IPS DF 6.9 (cell line): ENCODE measurements around the gene BIRC6.

Experiments used
- DNase-seq: peaks from one replicate; pipeline ENCODE4 v3.0.0-alpha.2; 2013; ENCODE audit warnings: low read depth, low spot score
- H3K27ac ChIP-seq: one replicate; pipeline ENCODE4 v1.5.1; 2013; ENCODE audit warnings: low read length, control low read depth
- H3K27me3 ChIP-seq: 2 replicates; pipeline ENCODE4 v1.6.1; 2013; ENCODE audit warnings: mild to moderate bottlenecking, low read length; ENCODE audit not compliant: control insufficient read depth, insufficient read depth
- H3K36me3 ChIP-seq: 2 replicates; pipeline ENCODE4 v1.6.1; 2013; ENCODE audit warnings: low read length; ENCODE audit not compliant: control insufficient read depth, insufficient read depth
- H3K4me1 ChIP-seq: 2 replicates; pipeline ENCODE4 v1.6.1; 2013; ENCODE audit warnings: low read length; ENCODE audit not compliant: control insufficient read depth, insufficient read depth
- H3K4me3 ChIP-seq: 2 replicates; pipeline ENCODE4 v1.5.1; 2013; ENCODE audit warnings: mild to moderate bottlenecking, low read length
- H3K9me3 ChIP-seq: 2 replicates; pipeline ENCODE4 v1.6.1; 2013; ENCODE audit warnings: low read length, inconsistent platforms; ENCODE audit not compliant: control insufficient read depth, insufficient read depth
- WGBS: extraction: QIAGEN DNeasy Blood & Tissue Kit; methylation state at CpG from one replicate; pipeline ENCODE4 v1.1.7; 2013; ENCODE audit warnings: mixed read lengths, missing lambda C conversion rate; ENCODE audit not compliant: insufficient read length, insufficient coverage; 5-methylcytosine and 5-hydroxymethylcytosine counted together

BIRC6 gene

GRCh38 chr2:32463110-32463509, 106.3 kb downstream of the BIRC6 start:
- no peak for DNase-seq
- H3K36me3 ChIP-seq = peaks cover 7% of the 10 kb centered on the region; the same call in 1 of the 2 replicates
- H3K27ac ChIP-seq = no peak overlapping the region
- H3K4me3 ChIP-seq = no peak overlapping the region
- no CpG with 5 or more reads among the region's 4 CpGs for whole genome bisulfite sequencing
- H3K9me3 ChIP-seq = no peaks in the 10 kb centered on the region
- peaks cover 2% of the 10 kb centered on the region; the same call in 1 of the 2 replicates for H3K4me1 ChIP-seq
- no peaks in the 10 kb centered on the region for H3K27me3 ChIP-seq

- no CpG with 5 or more reads among the region's 2 CpGs for WGBS
- H3K4me3 ChIP-seq = no peak overlapping the region
- peaks cover 2% of the 10 kb centered on the region; the same call in 1 of the 2 replicates for H3K4me1 ChIP-seq
- DNase-seq = no peak
- peaks cover 10% of the 10 kb centered on the region; the same call in 1 of the 2 replicates for H3K36me3 ChIP-seq
- H3K27me3 ChIP-seq = no peaks in the 10 kb centered on the region
- H3K9me3 ChIP-seq = no peaks in the 10 kb centered on the region
- H3K27ac ChIP-seq = no peak overlapping the region
Measured at GRCh38 chr2:32464431-32464830, 107.6 kb downstream of the BIRC6 start.

- no peak overlapping the region for H3K4me3 ChIP-seq
- WGBS = 96% methylated on average over 3 of the region's 3 CpGs
- H3K27me3 ChIP-seq = no peaks in the 10 kb centered on the region
- no peaks in the 10 kb centered on the region for H3K9me3 ChIP-seq
- H3K36me3 ChIP-seq = peaks cover 2% of the 10 kb centered on the region; the same call in 1 of the 2 replicates
- no peak overlapping the region for H3K27ac ChIP-seq
- DNase-seq = no peak
- no peaks in the 10 kb centered on the region for H3K4me1 ChIP-seq
Measured at GRCh38 chr2:32472605-32473004, 115.8 kb downstream of the BIRC6 start.

- no peak overlapping the region for H3K4me3 ChIP-seq
- H3K36me3 ChIP-seq = no peaks in the 10 kb centered on the region
- no peaks in the 10 kb centered on the region for H3K27me3 ChIP-seq
- no peaks in the 10 kb centered on the region for H3K4me1 ChIP-seq
- H3K27ac ChIP-seq = no peak overlapping the region
- no peaks in the 10 kb centered on the region for H3K9me3 ChIP-seq
- DNase-seq = no peak
- WGBS = no CpG with 5 or more reads among the region's 3 CpGs
Measured at GRCh38 chr2:32474381-32474780, 117.6 kb downstream of the BIRC6 start.

GRCh38 chr2:32478889-32479620, 122.2 kb downstream of the BIRC6 start:
- H3K4me3 ChIP-seq = no peak overlapping the region
- no peak overlapping the region for H3K27ac ChIP-seq
- H3K9me3 ChIP-seq = no peaks in the 10 kb centered on the region
- DNase-seq = no peak
- WGBS = 100% methylated on average over 3 of the region's 8 CpGs
- H3K36me3 ChIP-seq = no peaks in the 10 kb centered on the region; the same call in 1 of the 2 replicates
- no peaks in the 10 kb centered on the region for H3K4me1 ChIP-seq
- H3K27me3 ChIP-seq = no peaks in the 10 kb centered on the region

- no peaks in the 10 kb centered on the region for H3K4me1 ChIP-seq
- no CpG with 5 or more reads among the region's 5 CpGs for WGBS
- no peak overlapping the region for H3K4me3 ChIP-seq
- no peak for DNase-seq
- no peaks in the 10 kb centered on the region for H3K27me3 ChIP-seq
- H3K9me3 ChIP-seq = no peaks in the 10 kb centered on the region
- no peak overlapping the region for H3K27ac ChIP-seq
- H3K36me3 ChIP-seq = no peaks in the 10 kb centered on the region; the same call in 1 of the 2 replicates
Measured at GRCh38 chr2:32479993-32480392, 123.2 kb downstream of the BIRC6 start.

GRCh38 chr2:32482471-32482870, 125.6 kb downstream of the BIRC6 start:
- Histone ChIP-seq H3K27me3 (no peaks in the 10 kb centered on the region), H3K4me3 (no peak overlapping the region), H3K36me3 (peaks cover 3% of the 10 kb centered on the region; the same call in 1 of the 2 replicates), H3K4me1 (no peaks in the 10 kb centered on the region), H3K9me3 (no peaks in the 10 kb centered on the region), H3K27ac (no peak overlapping the region)
- WGBS = no CpG with 5 or more reads among the region's 4 CpGs
- DNase-seq = no peak

- Histone ChIP-seq H3K9me3 (no peaks in the 10 kb centered on the region), H3K27me3 (no peaks in the 10 kb centered on the region), H3K36me3 (peaks cover 3% of the 10 kb centered on the region; the same call in 1 of the 2 replicates), H3K4me3 (no peak overlapping the region), H3K4me1 (no peaks in the 10 kb centered on the region), H3K27ac (no peak overlapping the region)
- no CpG with 5 or more reads among the region's 4 CpGs for WGBS
- DNase-seq = no peak
Measured at GRCh38 chr2:32484937-32485336, 128.1 kb downstream of the BIRC6 start.

GRCh38 chr2:32485399-32485798, 128.6 kb downstream of the BIRC6 start:
- H3K27ac ChIP-seq = no peak overlapping the region
- H3K4me3 ChIP-seq = no peak overlapping the region
- H3K4me1 ChIP-seq = no peaks in the 10 kb centered on the region
- DNase-seq = no peak
- no peaks in the 10 kb centered on the region for H3K27me3 ChIP-seq
- no CpG with 5 or more reads among the region's 3 CpGs for WGBS
- H3K9me3 ChIP-seq = no peaks in the 10 kb centered on the region
- peaks cover 3% of the 10 kb centered on the region; the same call in 1 of the 2 replicates for H3K36me3 ChIP-seq

- no peaks in the 10 kb centered on the region for H3K27me3 ChIP-seq
- WGBS = no CpG with 5 or more reads among the region's 2 CpGs
- H3K4me1 ChIP-seq = no peaks in the 10 kb centered on the region
- no peaks in the 10 kb centered on the region for H3K9me3 ChIP-seq
- DNase-seq = no peak
- H3K27ac ChIP-seq = no peak overlapping the region
- H3K4me3 ChIP-seq = no peak overlapping the region
- H3K36me3 ChIP-seq = peaks cover 3% of the 10 kb centered on the region; the same call in 1 of the 2 replicates
Measured at GRCh38 chr2:32489061-32489460, 132.2 kb downstream of the BIRC6 start.

- Histone ChIP-seq H3K4me3 (no peak overlapping the region), H3K36me3 (no peaks in the 10 kb centered on the region), H3K9me3 (no peaks in the 10 kb centered on the region), H3K27ac (no peak overlapping the region), H3K4me1 (no peaks in the 10 kb centered on the region), H3K27me3 (no peaks in the 10 kb centered on the region)
- DNase-seq = no peak
- no CpG with 5 or more reads among the region's 1 CpG for WGBS
Measured at GRCh38 chr2:32491346-32491745, 134.5 kb downstream of the BIRC6 start.
